SK-N-SH treated with all-trans-retinoic acid at 6 μM for 48 hours (cell line): ENCODE measurements around the gene KMT2A.

Experiments
- ATAC-seq: fragments of 200-7000 bp; cut with Tn5 transposase; 3 replicates; pipeline ENCODE4 v1.9.1; 2020; ENCODE audit warnings: mild to moderate bottlenecking, moderate library complexity
- CSDC2 ChIP-seq: fragments of 250-450 bp; sonication (Bioruptor Pico); IDR thresholded peaks from 2 replicates; pipeline ENCODE4 v1.5.0; 2020; ENCODE audit warnings: mild to moderate bottlenecking, moderate library complexity
- ESRRG ChIP-seq: fragments of 250-450 bp; sonication (Bioruptor Pico); IDR thresholded peaks from 2 replicates; pipeline ENCODE4 v1.6.1; 2021; ENCODE audit warnings: mild to moderate bottlenecking
- ISL1 ChIP-seq: fragments of 250-450 bp; sonication (Bioruptor Pico); IDR thresholded peaks from 2 replicates; pipeline ENCODE4 v2.1.2; 2022; ENCODE audit warnings: mild to moderate bottlenecking, moderate library complexity
- OSR1 ChIP-seq: fragments of 250-450 bp; sonication (Bioruptor Pico); IDR thresholded peaks from 2 replicates; pipeline ENCODE4 v1.8.0; 2022; ENCODE audit warnings: moderate library complexity, mild to moderate bottlenecking, inconsistent platforms
- PPARA ChIP-seq: fragments of 250-450 bp; sonication (Bioruptor Pico); IDR thresholded peaks from 2 replicates; pipeline ENCODE4 v1.5.0; 2020; ENCODE audit warnings: mild to moderate bottlenecking, borderline replicate concordance
- RARB ChIP-seq: fragments of 250-450 bp; sonication (Bioruptor Pico); IDR thresholded peaks from 2 replicates; pipeline ENCODE4 v1.8.0; 2021; ENCODE audit warnings: mild to moderate bottlenecking, moderate library complexity
- TOX ChIP-seq: fragments of 250-450 bp; sonication (Bioruptor Pico); IDR thresholded peaks from 2 replicates; pipeline ENCODE4 v1.8.0; 2021; ENCODE audit warnings: mild to moderate bottlenecking, moderate library complexity, borderline replicate concordance
- ZC3H10 ChIP-seq: fragments of 250-450 bp; sonication (Bioruptor Pico); IDR thresholded peaks from 2 replicates; pipeline ENCODE4 v1.5.1; 2021; ENCODE audit warnings: mild to moderate bottlenecking, moderate library complexity
- ZFP3 ChIP-seq: fragments of 250-450 bp; sonication (Bioruptor Pico); IDR thresholded peaks from 2 replicates; pipeline ENCODE4 v1.5.0; 2020; ENCODE audit warnings: mild to moderate bottlenecking, moderate library complexity
- ZFP30 ChIP-seq: fragments of 450-650 bp; formaldehyde crosslinking; IDR thresholded peaks from 2 replicates; pipeline ENCODE4 v1.5.0; 2022; ENCODE audit warnings: mild to moderate bottlenecking, moderate library complexity
- ZNF565 ChIP-seq: fragments of 450-650 bp; formaldehyde crosslinking; conservative IDR thresholded peaks from 2 replicates; pipeline ENCODE4 v1.5.0; 2020; ENCODE audit warnings: low read depth, mild to moderate bottlenecking, moderate library complexity
- ZNF70 ChIP-seq: fragments of 450-650 bp; formaldehyde crosslinking; IDR thresholded peaks from 2 replicates; pipeline ENCODE4 v1.5.0; 2020; ENCODE audit warnings: mild to moderate bottlenecking, moderate library complexity
- TF ChIP-seq, protein P1 (sequence below): fragments of 250-450 bp; sonication (Bioruptor Pico); IDR thresholded peaks from 2 replicates; pipeline ENCODE4 v1.8.0; 2020; ENCODE audit warnings: mild to moderate bottlenecking, moderate library complexity, borderline replicate concordance
- TF ChIP-seq, protein P2 (sequence below): fragments of 250-450 bp; sonication (Bioruptor Pico); IDR thresholded peaks from 2 replicates; pipeline ENCODE4 v1.8.0; 2021; ENCODE audit warnings: low read depth, mild to moderate bottlenecking, moderate library complexity, borderline replicate concordance
- TF ChIP-seq, protein P3 (sequence below): fragments of 250-450 bp; sonication (Bioruptor Pico); IDR thresholded peaks from 2 replicates; pipeline ENCODE4 v1.5.0; 2020; ENCODE audit warnings: mild to moderate bottlenecking, moderate library complexity
- TF ChIP-seq, protein P4 (sequence below): fragments of 250-450 bp; sonication (Bioruptor Pico); IDR thresholded peaks from 2 replicates; pipeline ENCODE4 v1.5.1; 2021; ENCODE audit warnings: mild to moderate bottlenecking, moderate library complexity

The KMT2A gene

DNA sequence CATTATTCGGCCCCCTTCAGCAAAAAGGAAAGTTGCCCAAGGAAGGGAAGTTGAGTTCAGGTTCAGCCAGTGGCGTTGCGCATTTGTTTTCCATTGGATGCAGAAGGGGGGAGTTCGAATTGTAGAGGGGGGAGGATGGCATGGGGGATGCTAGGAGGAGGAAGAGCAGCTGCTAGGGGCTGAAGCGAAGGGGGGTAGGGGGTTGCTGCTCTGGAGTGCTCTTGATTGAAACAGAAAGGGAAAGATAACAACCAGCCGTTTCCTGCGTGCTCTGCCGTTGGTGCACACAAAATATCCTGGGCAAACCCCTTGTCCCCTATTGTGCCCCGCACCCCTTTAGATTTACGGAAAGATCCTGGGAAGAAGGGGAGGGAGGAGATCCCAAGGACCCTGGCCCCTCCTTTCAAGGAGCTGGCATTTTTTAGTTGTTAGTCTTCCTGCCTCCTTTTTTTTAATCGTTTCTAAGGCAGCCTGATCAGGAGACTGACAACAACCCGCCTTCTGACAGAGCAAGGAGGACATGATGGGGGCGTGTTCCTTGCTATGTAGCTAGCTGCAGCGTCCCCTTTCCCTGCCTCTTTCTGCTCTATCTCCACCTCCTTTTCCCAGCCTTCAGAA lies 2.1 kb downstream of the KMT2A start (continued):
- TF ChIP-seq, protein P1, sequence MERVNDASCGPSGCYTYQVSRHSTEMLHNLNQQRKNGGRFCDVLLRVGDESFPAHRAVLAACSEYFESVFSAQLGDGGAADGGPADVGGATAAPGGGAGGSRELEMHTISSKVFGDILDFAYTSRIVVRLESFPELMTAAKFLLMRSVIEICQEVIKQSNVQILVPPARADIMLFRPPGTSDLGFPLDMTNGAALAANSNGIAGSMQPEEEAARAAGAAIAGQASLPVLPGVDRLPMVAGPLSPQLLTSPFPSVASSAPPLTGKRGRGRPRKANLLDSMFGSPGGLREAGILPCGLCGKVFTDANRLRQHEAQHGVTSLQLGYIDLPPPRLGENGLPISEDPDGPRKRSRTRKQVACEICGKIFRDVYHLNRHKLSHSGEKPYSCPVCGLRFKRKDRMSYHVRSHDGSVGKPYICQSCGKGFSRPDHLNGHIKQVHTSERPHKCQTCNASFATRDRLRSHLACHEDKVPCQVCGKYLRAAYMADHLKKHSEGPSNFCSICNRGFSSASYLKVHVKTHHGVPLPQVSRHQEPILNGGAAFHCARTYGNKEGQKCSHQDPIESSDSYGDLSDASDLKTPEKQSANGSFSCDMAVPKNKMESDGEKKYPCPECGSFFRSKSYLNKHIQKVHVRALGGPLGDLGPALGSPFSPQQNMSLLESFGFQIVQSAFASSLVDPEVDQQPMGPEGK, result no peak
- TF ChIP-seq, protein P2, sequence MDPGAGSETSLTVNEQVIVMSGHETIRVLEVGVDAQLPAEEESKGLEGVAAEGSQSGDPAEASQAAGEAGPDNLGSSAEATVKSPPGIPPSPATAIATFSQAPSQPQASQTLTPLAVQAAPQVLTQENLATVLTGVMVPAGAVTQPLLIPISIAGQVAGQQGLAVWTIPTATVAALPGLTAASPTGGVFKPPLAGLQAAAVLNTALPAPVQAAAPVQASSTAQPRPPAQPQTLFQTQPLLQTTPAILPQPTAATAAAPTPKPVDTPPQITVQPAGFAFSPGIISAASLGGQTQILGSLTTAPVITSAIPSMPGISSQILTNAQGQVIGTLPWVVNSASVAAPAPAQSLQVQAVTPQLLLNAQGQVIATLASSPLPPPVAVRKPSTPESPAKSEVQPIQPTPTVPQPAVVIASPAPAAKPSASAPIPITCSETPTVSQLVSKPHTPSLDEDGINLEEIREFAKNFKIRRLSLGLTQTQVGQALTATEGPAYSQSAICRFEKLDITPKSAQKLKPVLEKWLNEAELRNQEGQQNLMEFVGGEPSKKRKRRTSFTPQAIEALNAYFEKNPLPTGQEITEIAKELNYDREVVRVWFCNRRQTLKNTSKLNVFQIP (CRISPR knock-in tag), result no peak
- TF ChIP-seq ZNF70 (no peak), ZFP30 (CRISPR knock-in tag) (no peak), CSDC2 (CRISPR knock-in tag) (no peak), ESRRG (CRISPR knock-in tag) (no peak)
- TF ChIP-seq, protein P3, sequence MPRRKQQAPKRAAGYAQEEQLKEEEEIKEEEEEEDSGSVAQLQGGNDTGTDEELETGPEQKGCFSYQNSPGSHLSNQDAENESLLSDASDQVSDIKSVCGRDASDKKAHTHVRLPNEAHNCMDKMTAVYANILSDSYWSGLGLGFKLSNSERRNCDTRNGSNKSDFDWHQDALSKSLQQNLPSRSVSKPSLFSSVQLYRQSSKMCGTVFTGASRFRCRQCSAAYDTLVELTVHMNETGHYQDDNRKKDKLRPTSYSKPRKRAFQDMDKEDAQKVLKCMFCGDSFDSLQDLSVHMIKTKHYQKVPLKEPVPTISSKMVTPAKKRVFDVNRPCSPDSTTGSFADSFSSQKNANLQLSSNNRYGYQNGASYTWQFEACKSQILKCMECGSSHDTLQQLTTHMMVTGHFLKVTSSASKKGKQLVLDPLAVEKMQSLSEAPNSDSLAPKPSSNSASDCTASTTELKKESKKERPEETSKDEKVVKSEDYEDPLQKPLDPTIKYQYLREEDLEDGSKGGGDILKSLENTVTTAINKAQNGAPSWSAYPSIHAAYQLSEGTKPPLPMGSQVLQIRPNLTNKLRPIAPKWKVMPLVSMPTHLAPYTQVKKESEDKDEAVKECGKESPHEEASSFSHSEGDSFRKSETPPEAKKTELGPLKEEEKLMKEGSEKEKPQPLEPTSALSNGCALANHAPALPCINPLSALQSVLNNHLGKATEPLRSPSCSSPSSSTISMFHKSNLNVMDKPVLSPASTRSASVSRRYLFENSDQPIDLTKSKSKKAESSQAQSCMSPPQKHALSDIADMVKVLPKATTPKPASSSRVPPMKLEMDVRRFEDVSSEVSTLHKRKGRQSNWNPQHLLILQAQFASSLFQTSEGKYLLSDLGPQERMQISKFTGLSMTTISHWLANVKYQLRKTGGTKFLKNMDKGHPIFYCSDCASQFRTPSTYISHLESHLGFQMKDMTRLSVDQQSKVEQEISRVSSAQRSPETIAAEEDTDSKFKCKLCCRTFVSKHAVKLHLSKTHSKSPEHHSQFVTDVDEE (CRISPR knock-in tag), result no peak

DNA sequence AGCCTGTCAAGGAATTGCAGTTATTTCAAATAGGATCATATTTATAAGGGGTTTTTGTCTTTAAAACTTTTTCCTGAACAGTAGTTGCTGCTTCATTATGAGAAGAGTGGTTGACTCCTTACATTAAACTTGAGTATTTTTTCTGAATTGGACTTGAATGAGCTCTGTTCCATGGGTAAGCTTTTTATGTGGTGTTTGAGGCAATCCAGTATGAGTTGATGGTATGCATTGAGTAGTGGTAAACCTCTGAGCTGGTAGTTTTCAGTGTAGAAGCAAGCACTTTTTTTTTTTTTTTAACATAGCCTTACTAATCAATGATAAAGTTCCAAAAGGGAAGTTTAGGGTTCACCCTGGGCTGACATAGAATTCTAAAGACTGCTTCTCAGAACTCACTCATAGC lies 3.4 kb downstream of the KMT2A start:
- TF ChIP-seq RARB, result no peak
- no peak for TF ChIP-seq OSR1 (CRISPR knock-in tag)
- no peak for TF ChIP-seq PPARA (CRISPR knock-in tag)
- TF ChIP-seq ZNF70, result no peak
- TF ChIP-seq, protein P1, result no peak
- no peak for TF ChIP-seq TOX (CRISPR knock-in tag)
- no peak for TF ChIP-seq ESRRG (CRISPR knock-in tag)
- no peak for ATAC-seq

DNA sequence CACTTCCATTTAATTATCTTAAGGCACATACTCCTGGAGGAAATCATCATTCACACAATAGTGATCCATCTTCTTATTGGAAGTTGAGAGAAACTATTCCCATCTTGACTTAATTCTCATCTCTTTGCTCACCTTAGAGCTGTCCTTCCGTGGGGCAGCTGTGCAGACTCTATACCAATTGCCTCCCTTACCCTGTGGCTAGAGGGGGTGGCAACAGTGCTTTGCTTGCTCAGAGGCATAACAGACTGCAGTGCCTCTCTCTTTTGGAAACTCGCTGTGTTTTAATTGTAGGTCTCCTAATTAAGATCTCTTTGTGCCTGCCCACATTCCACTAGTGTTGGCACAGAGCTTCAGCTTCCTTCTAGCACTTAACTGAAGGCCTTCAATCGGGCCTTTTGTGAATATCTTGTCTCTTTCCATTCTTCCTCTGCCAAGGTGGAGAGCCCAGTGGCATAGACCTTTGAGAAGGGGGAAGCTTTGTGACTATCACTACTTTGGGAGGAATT lies 5.5 kb downstream of the KMT2A start:
- no peak for ATAC-seq
- TF ChIP-seq OSR1 (CRISPR knock-in tag), result no peak
- no peak for TF ChIP-seq CSDC2 (CRISPR knock-in tag)
- no peak for TF ChIP-seq ZNF565
- TF ChIP-seq ISL1 (CRISPR knock-in tag), result no peak
- TF ChIP-seq ZC3H10 (CRISPR knock-in tag), result no peak
- no peak for TF ChIP-seq ZFP3 (CRISPR knock-in tag)
- TF ChIP-seq, protein P4, sequence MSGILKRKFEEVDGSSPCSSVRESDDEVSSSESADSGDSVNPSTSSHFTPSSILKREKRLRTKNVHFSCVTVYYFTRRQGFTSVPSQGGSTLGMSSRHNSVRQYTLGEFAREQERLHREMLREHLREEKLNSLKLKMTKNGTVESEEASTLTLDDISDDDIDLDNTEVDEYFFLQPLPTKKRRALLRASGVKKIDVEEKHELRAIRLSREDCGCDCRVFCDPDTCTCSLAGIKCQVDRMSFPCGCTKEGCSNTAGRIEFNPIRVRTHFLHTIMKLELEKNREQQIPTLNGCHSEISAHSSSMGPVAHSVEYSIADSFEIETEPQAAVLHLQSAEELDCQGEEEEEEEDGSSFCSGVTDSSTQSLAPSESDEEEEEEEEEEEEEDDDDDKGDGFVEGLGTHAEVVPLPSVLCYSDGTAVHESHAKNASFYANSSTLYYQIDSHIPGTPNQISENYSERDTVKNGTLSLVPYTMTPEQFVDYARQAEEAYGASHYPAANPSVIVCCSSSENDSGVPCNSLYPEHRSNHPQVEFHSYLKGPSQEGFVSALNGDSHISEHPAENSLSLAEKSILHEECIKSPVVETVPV (CRISPR knock-in tag), result no peak
- TF ChIP-seq, protein P1, result no peak
- no peak for TF ChIP-seq TOX (CRISPR knock-in tag)
